Globus pallidus (tissue), 1 donor: ENCODE measurements around the gene HEG1.
"Not testable (repeated sequence)": the region's sequence is repeated elsewhere in the genome, so short reads cannot be mapped to it uniquely, and the experiment has no call there.

ENCODE experiments used
- DNase-seq: peaks from one replicate; pipeline ENCODE4 v3.0.0-alpha.2; 2015; ENCODE audit warnings: low spot score

HEG1 gene

GRCh38 chr3:125055913-125056745 is at the start of gene HEG1:
Gene HEG1, minus strand, starts transcription at chr3:125055997. Its CDS starts 107 bp downstream, at chr3:125055890.
- DNase-seq = peak; percentile 87

GRCh38 chr3:125105116-125105515 is 49.3 kb upstream of the HEG1 start:
- no peak for DNase-seq

GRCh38 chr3:125104639-125105038 is 48.8 kb upstream of the HEG1 start:
- DNase-seq = no peak

GRCh38 chr3:125103406-125103805 is 47.6 kb upstream of the HEG1 start:
- no peak for DNase-seq

- DNase-seq = no peak
Observed at GRCh38 chr3:125102470-125102869, 46.7 kb upstream of the HEG1 start.

GRCh38 chr3:125098611-125099291 is 43.0 kb upstream of the HEG1 start:
- no peak for DNase-seq

GRCh38 chr3:125090649-125091048 is 34.9 kb upstream of the HEG1 start:
- DNase-seq = no peak

GRCh38 chr3:125087768-125088391 is 32.1 kb upstream of the HEG1 start:
- DNase-seq = no peak

- no peak for DNase-seq
Observed at GRCh38 chr3:125085166-125085565, 29.4 kb upstream of the HEG1 start.

- no peak for DNase-seq
Observed at GRCh38 chr3:125083776-125084175, 28.0 kb upstream of the HEG1 start.

GRCh38 chr3:125082339-125082738 is 26.5 kb upstream of the HEG1 start:
- not testable (repeated sequence) for DNase-seq

- DNase-seq = no peak
Observed at GRCh38 chr3:125080077-125080476, 24.3 kb upstream of the HEG1 start.

GRCh38 chr3:125079675-125080045 is 23.9 kb upstream of the HEG1 start:
- no peak for DNase-seq

GRCh38 chr3:125078951-125079674 is 23.3 kb upstream of the HEG1 start:
- DNase-seq = no peak

GRCh38 chr3:125077864-125078263 is 22.1 kb upstream of the HEG1 start:
- no peak for DNase-seq

- DNase-seq = no peak
Observed at GRCh38 chr3:125076464-125076863, 20.7 kb upstream of the HEG1 start.

GRCh38 chr3:125075738-125076137 is 19.9 kb upstream of the HEG1 start:
- no peak for DNase-seq

GRCh38 chr3:125073390-125073905 is 17.7 kb upstream of the HEG1 start:
- DNase-seq = no peak

GRCh38 chr3:125072749-125073389 is 17.1 kb upstream of the HEG1 start:
- no peak for DNase-seq

- DNase-seq = no peak
Observed at GRCh38 chr3:125072301-125072700, 16.5 kb upstream of the HEG1 start.

- DNase-seq = no peak
Observed at GRCh38 chr3:125069968-125070745, 14.4 kb upstream of the HEG1 start.
